Testis (tissue), 2 donors: ENCODE results near the gene ANO10.

Experiments
- POLR2A ChIP-seq: fragments of 450-650 bp; IDR thresholded peaks from one replicate; pipeline ENCODE4 v1.6.1; 2017; ENCODE audit warnings: antibody characterized with exemption, mild to moderate bottlenecking, moderate library complexity
- TF ChIP-seq, protein P1 (sequence below), 3 experiments: fragments of 450-650 bp in 2 of 3; fragments of 200-600 bp in 1 of 3; sonication (generic) in 1 of 3; IDR thresholded peaks; one replicate each; pipeline ENCODE4 v1.5.1; 2016 to 2019; ENCODE audit warnings: antibody characterized with exemption in 3 of 3, mild to moderate bottlenecking in 2 of 3, moderate library complexity in 1 of 3

DNA sequence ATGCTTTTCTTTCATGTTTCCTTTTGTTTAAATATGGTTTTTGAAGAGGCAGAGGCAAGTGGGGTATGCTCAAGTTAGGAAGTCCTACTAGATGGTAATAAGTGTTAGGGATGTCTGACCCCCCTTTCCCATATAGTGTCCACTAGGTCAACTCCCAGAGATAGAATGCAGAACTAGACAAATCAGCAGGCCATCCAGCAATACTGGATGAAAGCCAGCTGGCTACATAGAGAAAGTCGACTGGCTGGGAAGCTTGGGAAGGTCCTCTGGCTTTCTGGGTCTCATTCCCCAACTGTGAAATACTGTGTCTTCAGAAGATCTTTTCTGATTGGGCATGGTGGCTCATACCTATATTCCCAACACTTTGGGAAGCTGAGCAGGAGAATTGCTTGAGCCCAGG, 221.6 kb downstream of the ANO10 start:
- TF ChIP-seq, protein P1, sequence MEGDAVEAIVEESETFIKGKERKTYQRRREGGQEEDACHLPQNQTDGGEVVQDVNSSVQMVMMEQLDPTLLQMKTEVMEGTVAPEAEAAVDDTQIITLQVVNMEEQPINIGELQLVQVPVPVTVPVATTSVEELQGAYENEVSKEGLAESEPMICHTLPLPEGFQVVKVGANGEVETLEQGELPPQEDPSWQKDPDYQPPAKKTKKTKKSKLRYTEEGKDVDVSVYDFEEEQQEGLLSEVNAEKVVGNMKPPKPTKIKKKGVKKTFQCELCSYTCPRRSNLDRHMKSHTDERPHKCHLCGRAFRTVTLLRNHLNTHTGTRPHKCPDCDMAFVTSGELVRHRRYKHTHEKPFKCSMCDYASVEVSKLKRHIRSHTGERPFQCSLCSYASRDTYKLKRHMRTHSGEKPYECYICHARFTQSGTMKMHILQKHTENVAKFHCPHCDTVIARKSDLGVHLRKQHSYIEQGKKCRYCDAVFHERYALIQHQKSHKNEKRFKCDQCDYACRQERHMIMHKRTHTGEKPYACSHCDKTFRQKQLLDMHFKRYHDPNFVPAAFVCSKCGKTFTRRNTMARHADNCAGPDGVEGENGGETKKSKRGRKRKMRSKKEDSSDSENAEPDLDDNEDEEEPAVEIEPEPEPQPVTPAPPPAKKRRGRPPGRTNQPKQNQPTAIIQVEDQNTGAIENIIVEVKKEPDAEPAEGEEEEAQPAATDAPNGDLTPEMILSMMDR (IDR thresholded peaks at IDR 0.05): no peak
- no peak for TF ChIP-seq POLR2A
